Erythroblast (primary cell): Measurements from ENCODE around the gene CCNY.

Experiments
- GATA1 ChIP-seq: IDR thresholded peaks from 2 replicates; pipeline ENCODE4 v1.6.1; 2011; ENCODE audit warnings: low read depth, mild to moderate bottlenecking, control low read depth, low read length, moderate library complexity
- POLR2A ChIP-seq: IDR thresholded peaks from 2 replicates; pipeline ENCODE4 v1.6.1; 2011; ENCODE audit warnings: mild to moderate bottlenecking, low read length

DNA sequence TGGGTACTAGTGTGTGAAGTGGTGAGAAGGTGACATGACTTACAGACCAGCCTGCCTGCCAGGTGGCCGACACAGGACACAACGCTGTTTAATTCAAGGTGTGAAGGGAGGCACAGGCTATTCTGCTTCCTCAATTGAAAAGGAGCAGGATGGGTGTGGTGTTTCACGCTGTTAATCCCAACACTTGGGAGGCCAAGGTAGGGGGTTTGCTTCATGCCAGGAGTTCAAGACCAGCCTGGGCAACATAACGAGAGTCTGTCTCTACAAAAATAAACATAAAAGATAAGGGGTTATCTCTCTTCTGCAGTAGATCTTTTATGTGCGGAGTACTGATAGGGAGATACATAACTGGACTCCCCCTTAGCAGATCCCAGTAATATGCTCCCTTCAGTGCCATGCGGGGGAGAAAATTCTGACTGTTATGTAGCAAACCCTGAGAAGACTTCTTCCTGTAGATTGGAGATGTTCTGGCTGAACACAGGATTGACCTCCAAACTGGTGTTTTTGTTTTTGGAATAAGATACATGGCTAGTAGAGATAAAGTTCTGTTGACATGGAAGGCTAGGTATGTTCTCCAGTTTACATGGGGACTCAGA, 63.2 kb downstream of the CCNY start:
- TF ChIP-seq POLR2A (no peak), GATA1 (no peak)
